Measurements from ENCODE around the gene SRPRA.
A peak's percentile ranks its signal among the peaks of the same experiment; 100 is the strongest.
"Not testable (repeated sequence)": the region's sequence is repeated elsewhere in the genome, so short reads cannot be mapped to it uniquely, and the experiment has no call there.

The SRPRA gene

DNA sequence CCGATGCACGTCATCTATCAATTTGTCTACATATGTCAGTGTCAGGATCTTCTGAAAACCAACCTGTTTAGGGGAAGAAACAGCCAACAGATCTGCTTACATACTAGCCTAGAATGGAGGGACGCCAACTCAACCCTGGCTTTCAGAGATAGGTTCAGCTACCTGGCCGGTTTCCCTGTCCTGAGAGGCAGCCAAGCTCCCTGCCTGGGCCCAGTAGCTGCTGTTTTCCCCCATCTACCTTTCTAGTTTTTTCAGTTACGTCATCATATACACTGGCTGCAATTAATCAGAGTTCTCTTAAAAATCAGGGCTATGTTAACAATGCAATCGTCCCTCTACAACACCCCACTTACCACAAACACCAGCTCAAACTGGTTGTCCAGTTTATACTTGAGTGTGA, 1.0 kb downstream of the SRPRA start:
- Histone ChIP-seq H3K9me3 (ENCODE audit: control insufficient read depth in 5 of 5, low read length in 5 of 5) (no peaks in the 10 kb centered on the region), H3K27ac (ENCODE audit: low read depth, low read length) (peak overlapping the region; percentile 87), H3K4me1 (ENCODE audit: control insufficient read depth in 5 of 5, insufficient read depth in 5 of 5, low read length in 5 of 5) (peaks cover 7 to 20% (median 18%) of the 10 kb centered on the region in 5 donors), H3K27me3 (ENCODE audit: control insufficient read depth in 5 of 5, insufficient read depth in 4 of 5, low read length in 5 of 5) (no peaks in the 10 kb centered on the region), H3K36me3 (ENCODE audit: control insufficient read depth in 5 of 5, insufficient read depth in 5 of 5, low read length in 5 of 5) (peaks cover 9 to 52% (median 46%) of the 10 kb centered on the region in 5 donors), H3K9ac (ENCODE audit: low read length in 5 of 5) (peak overlapping the region; percentile 85 to 96 (median 92)), H3K4me3 (ENCODE audit: low read depth in 1 of 5, low read length in 5 of 5) (peak overlapping the region; percentile 89 to 97 (median 92))

- Histone ChIP-seq H3K4me1 (ENCODE audit: control insufficient read depth in 5 of 5, insufficient read depth in 5 of 5, low read length in 5 of 5) (peaks cover 7 to 21% (median 18%) of the 10 kb centered on the region in 5 donors), H3K27me3 (ENCODE audit: control insufficient read depth in 5 of 5, insufficient read depth in 4 of 5, low read length in 5 of 5) (no peaks in the 10 kb centered on the region), H3K9ac (ENCODE audit: low read length in 5 of 5) (no peak overlapping the region), H3K9me3 (ENCODE audit: control insufficient read depth in 5 of 5, low read length in 5 of 5) (no peaks in the 10 kb centered on the region), H3K36me3 (ENCODE audit: control insufficient read depth in 5 of 5, insufficient read depth in 5 of 5, low read length in 5 of 5) (peaks cover 13 to 65% (median 60%) of the 10 kb centered on the region in 5 donors), H3K4me3 (ENCODE audit: low read depth in 1 of 5, low read length in 5 of 5) (no peak overlapping the region), H3K27ac (ENCODE audit: low read depth, low read length) (no peak overlapping the region)
Observed at GRCh38 chr11:126265811-126266210, 2.9 kb downstream of the SRPRA start.

DNA sequence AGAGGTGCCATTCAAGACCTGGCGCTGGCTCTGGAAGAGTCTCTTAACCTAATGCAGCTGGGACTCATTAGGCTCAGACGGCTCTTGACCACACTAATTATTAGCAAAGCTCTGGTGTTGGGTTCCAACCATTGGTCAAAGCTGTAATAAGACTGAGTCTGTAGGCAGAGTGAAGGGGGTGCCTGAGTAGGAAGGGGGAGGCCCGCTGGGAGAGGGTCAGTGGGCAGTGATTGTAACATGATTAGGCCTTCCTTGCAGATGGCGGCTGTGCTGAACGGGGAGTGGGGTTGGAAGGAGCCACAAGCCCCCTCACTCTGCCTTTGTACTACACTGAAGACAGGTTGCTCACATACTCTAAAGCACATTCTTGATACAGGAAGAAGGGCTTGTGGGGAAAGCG, 5.2 kb downstream of the SRPRA start:
- H3K4me3 ChIP-seq (ENCODE audit: low read depth in 1 of 5, low read length in 5 of 5): no peak overlapping the region
- no peak overlapping the region for H3K9ac ChIP-seq (ENCODE audit: low read length in 5 of 5)
- H3K36me3 ChIP-seq (ENCODE audit: control insufficient read depth in 5 of 5, insufficient read depth in 5 of 5, low read length in 5 of 5): peaks cover 13 to 67% (median 60%) of the 10 kb centered on the region in 5 donors
- no peak overlapping the region for H3K27ac ChIP-seq (ENCODE audit: low read depth, low read length)
- peaks cover 5 to 13% (median 9%) of the 10 kb centered on the region in 5 donors for H3K4me1 ChIP-seq (ENCODE audit: control insufficient read depth in 5 of 5, insufficient read depth in 5 of 5, low read length in 5 of 5)
- no peaks in the 10 kb centered on the region for H3K9me3 ChIP-seq (ENCODE audit: control insufficient read depth in 5 of 5, low read length in 5 of 5)
- H3K27me3 ChIP-seq (ENCODE audit: control insufficient read depth in 5 of 5, insufficient read depth in 4 of 5, low read length in 5 of 5): no peaks in the 10 kb centered on the region

DNA sequence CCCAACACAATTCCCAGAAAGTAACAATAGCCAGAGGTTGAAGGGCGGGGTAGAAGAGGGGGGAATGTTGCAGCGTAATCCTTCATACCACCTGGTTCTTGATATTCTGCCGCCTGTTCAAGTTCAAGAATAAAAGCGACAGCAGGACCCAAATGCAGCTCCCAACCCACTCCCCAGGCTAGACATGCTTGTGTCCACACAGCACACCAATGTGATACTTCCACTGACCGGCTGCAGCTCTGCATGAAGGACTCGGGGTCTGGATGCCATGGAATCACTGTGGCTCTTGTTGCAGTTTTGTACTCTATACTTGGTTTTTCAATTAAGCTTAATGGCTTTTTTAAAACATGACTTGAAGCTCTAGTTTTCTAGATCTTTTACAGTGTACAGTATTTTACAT, 6.5 kb downstream of the SRPRA start:
- Histone ChIP-seq H3K4me1 (ENCODE audit: control insufficient read depth in 5 of 5, insufficient read depth in 5 of 5, low read length in 5 of 5) (peaks cover 0 to 3% (median 0%) of the 10 kb centered on the region in 5 donors), H3K4me3 (ENCODE audit: low read depth in 1 of 5, low read length in 5 of 5) (no peak overlapping the region), H3K27ac (ENCODE audit: low read depth, low read length) (no peak overlapping the region), H3K27me3 (ENCODE audit: control insufficient read depth in 5 of 5, insufficient read depth in 4 of 5, low read length in 5 of 5) (no peaks in the 10 kb centered on the region), H3K9ac (ENCODE audit: low read length in 5 of 5) (no peak overlapping the region), H3K9me3 (ENCODE audit: control insufficient read depth in 5 of 5, low read length in 5 of 5) (no peaks in the 10 kb centered on the region), H3K36me3 (ENCODE audit: control insufficient read depth in 5 of 5, insufficient read depth in 5 of 5, low read length in 5 of 5) (peaks cover 18 to 70% (median 65%) of the 10 kb centered on the region in 5 donors)

GRCh38 chr11:126257764-126258163, 10.9 kb downstream of the SRPRA start:
- Histone ChIP-seq H3K36me3 (ENCODE audit: control insufficient read depth in 5 of 5, insufficient read depth in 5 of 5, low read length in 5 of 5) (peaks cover 26 to 53% (median 41%) of the 10 kb centered on the region in 5 donors), H3K27me3 (ENCODE audit: control insufficient read depth in 5 of 5, insufficient read depth in 4 of 5, low read length in 5 of 5) (no peaks in the 10 kb centered on the region), H3K9me3 (ENCODE audit: control insufficient read depth in 5 of 5, low read length in 5 of 5) (no peaks in the 10 kb centered on the region), H3K4me3 (ENCODE audit: low read depth in 1 of 5, low read length in 5 of 5) (no peak overlapping the region), H3K9ac (ENCODE audit: low read length in 5 of 5) (no peak overlapping the region), H3K4me1 (ENCODE audit: control insufficient read depth in 5 of 5, insufficient read depth in 5 of 5, low read length in 5 of 5) (peaks cover 0 to 3% (median 0%) of the 10 kb centered on the region in 5 donors), H3K27ac (ENCODE audit: low read depth, low read length) (no peak overlapping the region)

GRCh38 chr11:126257144-126257543, 11.6 kb downstream of the SRPRA start:
- no peak overlapping the region for H3K27ac ChIP-seq (ENCODE audit: low read depth, low read length)
- H3K36me3 ChIP-seq (ENCODE audit: control insufficient read depth in 5 of 5, insufficient read depth in 5 of 5, low read length in 5 of 5): peaks cover 26 to 51% (median 35%) of the 10 kb centered on the region in 5 donors

GRCh38 chr11:126256216-126256615, 12.5 kb downstream of the SRPRA start:
- no peak overlapping the region for H3K9ac ChIP-seq (ENCODE audit: low read length in 5 of 5)

More at GRCh38 chr11:126257144-126257543, 11.6 kb downstream of the SRPRA start:
- Histone ChIP-seq H3K27me3 (ENCODE audit: control insufficient read depth in 5 of 5, insufficient read depth in 4 of 5, low read length in 5 of 5) (no peaks in the 10 kb centered on the region), H3K9ac (ENCODE audit: low read length in 5 of 5) (no peak overlapping the region), H3K4me1 (ENCODE audit: control insufficient read depth in 5 of 5, insufficient read depth in 5 of 5, low read length in 5 of 5) (peaks cover 0 to 3% (median 0%) of the 10 kb centered on the region in 5 donors), H3K4me3 (ENCODE audit: low read depth in 1 of 5, low read length in 5 of 5) (no peak overlapping the region), H3K9me3 (ENCODE audit: control insufficient read depth in 5 of 5, low read length in 5 of 5) (no peaks in the 10 kb centered on the region)

DNA sequence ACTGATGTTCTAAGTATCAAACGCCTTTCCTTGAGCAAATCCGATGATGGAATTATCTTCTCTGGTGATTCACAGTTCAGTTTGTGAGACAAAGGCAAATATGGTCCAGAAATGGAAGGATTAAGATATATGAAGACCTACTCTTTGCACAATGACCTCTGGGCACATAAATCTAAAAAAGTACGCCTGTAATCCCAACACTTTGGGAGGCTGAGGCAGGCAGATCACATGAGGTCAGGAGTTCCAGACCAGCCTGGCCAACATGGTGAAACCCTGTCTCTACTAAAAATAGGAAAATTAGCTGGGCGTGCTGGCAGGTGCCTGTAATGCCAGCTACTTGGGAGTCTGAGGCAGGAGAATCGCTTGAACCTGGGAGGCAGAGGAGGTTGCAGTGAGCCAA, 13.2 kb downstream of the SRPRA start:
- not testable (repeated sequence) for H3K9ac ChIP-seq (ENCODE audit: low read length in 5 of 5); H3K4me1 ChIP-seq (ENCODE audit: control insufficient read depth in 5 of 5, insufficient read depth in 5 of 5, low read length in 5 of 5); H3K27me3 ChIP-seq (ENCODE audit: control insufficient read depth in 5 of 5, insufficient read depth in 4 of 5, low read length in 5 of 5); H3K4me3 ChIP-seq (ENCODE audit: low read depth in 1 of 5, low read length in 5 of 5); H3K9me3 ChIP-seq (ENCODE audit: control insufficient read depth in 5 of 5, low read length in 5 of 5); H3K27ac ChIP-seq (ENCODE audit: low read depth, low read length)
- peaks cover 24 to 51% (median 31%) of the 10 kb centered on the region in 5 donors for H3K36me3 ChIP-seq (ENCODE audit: control insufficient read depth in 5 of 5, insufficient read depth in 5 of 5, low read length in 5 of 5)

More at GRCh38 chr11:126256216-126256615, 12.5 kb downstream of the SRPRA start:
- H3K4me3 ChIP-seq (ENCODE audit: low read depth in 1 of 5, low read length in 5 of 5): no peak overlapping the region
- H3K9me3 ChIP-seq (ENCODE audit: control insufficient read depth in 5 of 5, low read length in 5 of 5): no peaks in the 10 kb centered on the region
- peaks cover 25 to 53% (median 28%) of the 10 kb centered on the region in 5 donors for H3K36me3 ChIP-seq (ENCODE audit: control insufficient read depth in 5 of 5, insufficient read depth in 5 of 5, low read length in 5 of 5)
- peaks cover 0 to 3% (median 0%) of the 10 kb centered on the region in 5 donors for H3K4me1 ChIP-seq (ENCODE audit: control insufficient read depth in 5 of 5, insufficient read depth in 5 of 5, low read length in 5 of 5)
- no peaks in the 10 kb centered on the region for H3K27me3 ChIP-seq (ENCODE audit: control insufficient read depth in 5 of 5, insufficient read depth in 4 of 5, low read length in 5 of 5)
- H3K27ac ChIP-seq (ENCODE audit: low read depth, low read length): no peak overlapping the region

DNA sequence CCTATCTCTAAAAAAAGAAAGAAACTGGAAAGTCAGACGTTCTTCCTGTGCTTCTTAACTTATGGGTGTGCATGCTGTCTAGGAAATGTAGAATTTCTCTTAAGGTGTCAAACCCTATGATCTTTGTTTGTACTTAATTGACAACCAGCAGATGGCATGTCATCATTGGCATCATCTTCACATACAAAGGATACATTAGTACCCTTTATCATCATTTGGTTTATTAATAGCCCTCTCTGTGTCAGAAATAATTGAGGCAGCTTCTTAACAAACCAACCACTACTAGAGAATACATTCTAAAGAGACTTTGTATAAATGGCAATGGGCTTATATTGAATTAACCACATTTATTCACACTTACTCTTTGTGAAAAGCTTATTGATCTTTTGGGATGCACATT, 13.9 kb downstream of the SRPRA start:
- Histone ChIP-seq H3K36me3 (ENCODE audit: control insufficient read depth in 5 of 5, insufficient read depth in 5 of 5, low read length in 5 of 5) (peaks cover 24 to 51% (median 31%) of the 10 kb centered on the region in 5 donors), H3K9me3 (ENCODE audit: control insufficient read depth in 5 of 5, low read length in 5 of 5) (no peaks in the 10 kb centered on the region), H3K27ac (ENCODE audit: low read depth, low read length) (no peak overlapping the region)

GRCh38 chr11:126253265-126253664, 15.4 kb downstream of the SRPRA start:
- Histone ChIP-seq H3K4me3 (ENCODE audit: low read depth in 1 of 5, low read length in 5 of 5) (no peak overlapping the region), H3K9me3 (ENCODE audit: control insufficient read depth in 5 of 5, low read length in 5 of 5) (no peaks in the 10 kb centered on the region), H3K9ac (ENCODE audit: low read length in 5 of 5) (no peak overlapping the region), H3K36me3 (ENCODE audit: control insufficient read depth in 5 of 5, insufficient read depth in 5 of 5, low read length in 5 of 5) (peaks cover 25 to 57% (median 34%) of the 10 kb centered on the region in 5 donors), H3K27me3 (ENCODE audit: control insufficient read depth in 5 of 5, insufficient read depth in 4 of 5, low read length in 5 of 5) (no peaks in the 10 kb centered on the region), H3K4me1 (ENCODE audit: control insufficient read depth in 5 of 5, insufficient read depth in 5 of 5, low read length in 5 of 5) (no peaks in the 10 kb centered on the region), H3K27ac (ENCODE audit: low read depth, low read length) (no peak overlapping the region)

More for the DNA sequence above, 13.9 kb downstream of the SRPRA start:
- Histone ChIP-seq H3K4me1 (ENCODE audit: control insufficient read depth in 5 of 5, insufficient read depth in 5 of 5, low read length in 5 of 5) (no peaks in the 10 kb centered on the region), H3K9ac (ENCODE audit: low read length in 5 of 5) (no peak overlapping the region), H3K27me3 (ENCODE audit: control insufficient read depth in 5 of 5, insufficient read depth in 4 of 5, low read length in 5 of 5) (no peaks in the 10 kb centered on the region), H3K4me3 (ENCODE audit: low read depth in 1 of 5, low read length in 5 of 5) (no peak overlapping the region)

Data from subcutaneous abdominal adipose tissue (tissue), 5 donors.